Right ventricle myocardium superior (tissue), 1 donor: ENCODE measurements around the gene MRPL40. TPM values are rescaled to one million over a fixed set of nuclear protein-coding genes. Genes with fewer than 3 reads are reported as not detected.

Experiments
- ATAC-seq: fragments of 200-7000 bp; cut with Tn5 transposase; one replicate; pipeline ENCODE4 v1.9.1; 2020; ENCODE audit warnings: mild to moderate bottlenecking; ENCODE audit not compliant: poor library complexity
- DNase-seq: peaks from one replicate; pipeline ENCODE4 v3.0.0-alpha.2; 2020
- intact Hi-C: fragments of 100-400 bp; cut with DNase I; formaldehyde crosslinking; loops from one replicate; pipeline ENCODE4 v1.11.2; 2022
- total RNA-seq: library from RNA; stranded (reverse); fragmentation: NEBNext Ultra II Directional; extraction: Animal tissue kit (Norgen Biotek cat#: 25700); gene quantifications from one replicate; pipeline ENCODE4 v1.2.1, GENCODE V29; 2021
- donor health status: DM: no; HTN: yes; CAD: no; lungs with severe emphysema.

MRPL40 gene
- total RNA-seq, 1 donor from 2014 or later: 56.1 TPM

DNA sequence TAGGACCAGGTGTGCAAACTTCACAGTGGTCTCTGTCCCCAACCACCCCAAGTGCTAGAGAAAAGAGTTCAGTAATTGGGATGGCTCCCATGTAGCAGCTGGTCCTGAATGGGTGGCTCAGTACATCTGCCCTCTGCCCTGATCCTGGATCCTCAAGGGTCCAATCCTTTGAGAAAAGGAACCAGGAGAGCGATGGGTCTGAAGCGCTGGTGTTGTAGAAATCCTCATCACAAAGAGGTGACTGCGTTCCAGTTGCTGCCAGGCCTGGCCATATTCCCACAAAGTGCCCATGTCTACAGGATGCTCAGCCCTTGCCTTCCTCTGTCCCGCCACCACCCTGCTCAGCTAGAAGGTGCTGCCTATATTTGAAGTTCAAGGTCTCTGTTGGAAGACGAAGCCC is 21.4 kb downstream of the MRPL40 start:
- no peak for DNase-seq
- ATAC-seq: no peak
- intact Hi-C loops: no loop called here

DNA sequence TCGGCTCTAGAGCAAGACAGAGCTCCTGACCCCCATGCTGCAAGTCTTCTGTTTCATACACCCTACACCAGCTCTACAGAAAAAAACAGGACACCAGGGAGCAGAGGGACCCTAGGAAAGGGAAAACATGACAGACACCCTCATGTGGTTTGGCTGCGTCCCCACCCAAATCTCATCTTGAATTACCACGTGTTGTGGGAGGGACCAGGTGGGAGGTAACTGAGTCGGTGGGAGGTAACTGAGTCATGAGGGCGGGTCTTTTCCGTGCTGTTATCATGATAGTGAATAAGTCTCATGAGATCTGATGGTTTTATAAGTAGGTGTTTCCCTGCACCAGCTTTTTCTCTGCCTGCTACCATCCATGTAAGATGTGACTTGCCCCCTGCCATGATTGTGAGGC is 21.8 kb downstream of the MRPL40 start:
- DNase-seq (no peak), ATAC-seq (no peak)
- intact Hi-C loops: no loop called here

DNA sequence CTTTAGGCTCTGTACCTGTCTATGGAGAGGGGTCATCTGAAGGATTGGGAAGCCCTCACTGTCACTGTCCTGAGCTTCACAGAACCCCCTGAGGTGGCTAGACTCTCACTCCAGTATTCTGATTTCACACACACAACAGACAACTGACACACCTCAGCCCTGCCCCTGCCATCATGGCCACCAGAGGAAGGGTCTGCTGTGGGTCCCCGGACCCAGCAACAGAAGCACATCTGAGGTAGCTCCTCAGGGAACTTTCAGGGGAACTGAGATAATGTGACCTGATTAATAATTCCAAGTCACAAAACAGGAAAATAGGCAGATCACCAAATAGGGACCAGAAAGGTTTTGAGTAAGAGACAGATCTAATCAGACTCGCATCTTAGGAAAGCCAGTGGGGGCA is 22.7 kb downstream of the MRPL40 start:
- no peak for ATAC-seq
- no peak for DNase-seq
- intact Hi-C loops: no loop called here

DNA sequence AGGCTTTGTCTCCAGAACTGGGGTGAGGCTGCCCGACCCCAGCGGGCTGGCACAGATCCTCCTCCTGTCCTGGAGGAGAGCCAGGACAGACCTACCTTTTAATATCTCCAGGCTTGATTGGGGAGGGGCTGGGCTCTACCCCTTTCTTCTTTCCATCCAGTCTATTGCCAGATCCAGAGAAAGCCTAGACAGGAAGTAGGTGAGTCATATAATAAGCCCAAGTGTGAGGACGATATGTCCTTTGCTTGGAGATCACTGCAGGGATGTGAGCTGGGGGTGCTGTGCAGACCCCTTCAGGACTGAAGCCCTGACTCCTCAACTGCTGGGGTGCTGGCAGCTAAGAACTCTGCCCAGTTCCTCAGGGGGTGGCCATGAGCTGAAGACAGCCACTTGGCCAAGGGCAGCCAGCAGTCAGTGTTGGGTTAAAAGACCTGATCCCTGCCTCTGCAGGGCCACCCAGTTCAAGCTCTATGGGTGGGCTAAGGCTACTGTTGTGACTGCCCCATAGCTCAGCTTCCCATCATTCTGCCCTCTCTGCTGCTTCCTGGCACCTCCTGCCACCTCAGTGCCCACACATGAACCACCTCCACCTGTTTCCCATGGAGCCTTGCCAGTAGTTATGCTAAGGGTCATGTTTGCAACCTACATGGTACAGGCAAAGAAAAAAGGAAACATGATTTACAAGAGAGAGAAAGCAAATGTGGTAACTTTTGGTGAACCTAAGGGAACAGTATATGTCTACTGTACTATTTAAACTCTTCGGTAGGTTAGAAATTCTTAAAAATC is 23.4 kb downstream of the MRPL40 start:
- intact Hi-C loops: no loop called here
- ATAC-seq (no peak), DNase-seq (no peak)

DNA sequence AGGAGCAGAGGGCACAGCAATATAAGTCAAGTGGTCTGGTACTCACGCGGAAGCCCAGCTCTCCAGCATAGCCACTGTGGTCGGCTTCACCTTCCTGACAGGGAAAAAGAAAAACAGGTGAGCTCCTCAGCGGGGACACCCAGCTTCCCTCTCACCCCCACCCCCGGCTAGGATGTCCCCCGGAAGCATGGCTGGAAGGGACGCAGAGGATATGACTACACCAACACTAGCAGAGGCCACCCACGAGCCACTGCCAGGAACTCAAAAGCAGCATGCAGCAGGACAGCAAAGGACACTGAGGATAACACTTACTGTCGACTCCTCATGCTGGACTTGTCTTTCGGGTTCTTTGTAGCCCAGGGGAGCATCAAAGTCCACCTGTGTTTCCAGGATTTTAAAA is 24.2 kb downstream of the MRPL40 start:
- DNase-seq (no peak), ATAC-seq (no peak)
- intact Hi-C loops: no loop called here

DNA sequence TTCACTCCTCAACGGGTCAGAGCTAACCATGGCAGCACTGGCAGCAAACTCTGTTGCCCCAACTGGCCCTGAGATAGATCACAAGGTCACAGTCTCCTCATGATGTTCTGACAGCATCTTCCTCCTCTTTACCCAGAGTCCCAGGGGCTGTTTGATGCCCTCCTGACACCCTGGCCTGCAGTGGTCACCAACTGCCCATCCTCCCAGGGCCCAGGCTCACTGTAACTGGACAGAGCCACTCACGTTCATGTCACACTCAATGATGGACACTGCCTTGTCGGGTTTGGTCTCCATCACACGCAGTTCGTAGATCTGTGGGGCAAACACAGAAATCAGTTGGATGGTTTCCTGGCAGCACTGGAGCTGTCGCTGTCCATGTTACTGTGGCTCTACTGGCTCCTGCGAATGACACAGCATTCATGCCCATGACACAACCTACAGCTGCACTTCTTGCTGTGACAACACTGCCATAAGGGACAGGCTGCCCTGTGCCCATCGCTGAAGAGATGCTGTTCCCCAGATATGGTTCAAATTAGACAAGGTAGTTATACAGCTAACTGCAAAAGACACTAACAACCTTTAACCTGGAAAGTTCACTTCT is 25.6 kb downstream of the MRPL40 start:
- intact Hi-C loops: no loop called here
- no peak for ATAC-seq
- no peak for DNase-seq

DNA sequence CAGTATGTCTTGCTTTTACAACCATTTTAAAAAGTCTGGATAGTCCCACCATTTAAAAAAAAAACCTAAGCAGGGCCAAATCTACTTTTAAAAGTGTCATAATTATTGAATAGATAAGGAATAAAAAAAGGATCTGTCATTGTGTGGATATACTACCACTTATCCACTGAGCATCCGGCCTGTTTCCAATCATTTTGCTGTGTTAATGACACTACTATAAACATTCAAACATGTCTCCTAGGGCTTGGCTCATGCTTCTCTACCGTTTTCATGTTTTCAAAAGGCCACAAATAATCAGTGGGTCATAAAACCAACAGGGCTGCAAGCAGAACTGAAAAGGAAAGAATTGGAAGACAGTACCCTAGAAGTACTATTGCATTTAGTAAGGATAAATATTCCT is 27.7 kb downstream of the MRPL40 start:
- DNase-seq (no peak), ATAC-seq (no peak)
- intact Hi-C loops: no loop called here

DNA sequence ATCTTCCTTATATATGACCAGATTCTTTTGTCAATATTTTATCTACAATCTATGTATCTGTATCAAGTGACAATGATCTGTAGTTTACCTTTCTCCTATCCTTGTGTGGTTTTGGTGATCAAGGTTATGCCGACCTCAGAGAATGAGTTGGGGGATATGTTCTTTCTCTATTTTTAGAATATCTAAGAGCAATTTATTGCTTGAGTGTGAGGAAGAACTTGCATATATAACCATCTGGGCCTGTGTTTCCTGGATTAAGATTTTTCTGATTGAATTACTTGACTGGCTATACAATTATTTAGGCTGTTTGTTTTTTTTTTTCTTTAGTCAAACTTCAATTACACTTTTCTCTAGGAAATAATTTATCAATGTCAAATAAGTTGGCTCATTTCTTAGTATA is 29.2 kb downstream of the MRPL40 start:
- intact Hi-C loops: no loop called here
- DNase-seq (no peak), ATAC-seq (no peak)

DNA sequence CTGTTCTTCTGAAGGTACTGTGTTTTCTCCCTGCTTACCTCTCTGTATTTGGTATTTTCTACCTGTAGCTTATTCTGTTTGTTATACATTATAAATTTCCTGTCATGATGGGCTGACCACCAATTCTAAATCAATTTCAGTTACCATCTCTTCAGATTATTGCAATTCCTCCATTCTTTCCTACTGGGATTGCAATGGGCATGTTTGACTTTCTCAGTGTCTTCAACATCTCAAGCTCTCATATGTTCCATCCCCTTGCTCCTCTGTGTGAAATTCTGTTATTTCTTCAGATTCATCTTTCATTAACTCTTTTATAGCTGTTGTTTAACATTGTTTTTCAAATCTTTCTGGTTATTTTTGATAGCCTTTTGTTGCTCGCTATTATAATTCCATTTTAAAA is 30.7 kb downstream of the MRPL40 start:
- ATAC-seq (no peak), DNase-seq (no peak)
- intact Hi-C loops: no loop called here

DNA sequence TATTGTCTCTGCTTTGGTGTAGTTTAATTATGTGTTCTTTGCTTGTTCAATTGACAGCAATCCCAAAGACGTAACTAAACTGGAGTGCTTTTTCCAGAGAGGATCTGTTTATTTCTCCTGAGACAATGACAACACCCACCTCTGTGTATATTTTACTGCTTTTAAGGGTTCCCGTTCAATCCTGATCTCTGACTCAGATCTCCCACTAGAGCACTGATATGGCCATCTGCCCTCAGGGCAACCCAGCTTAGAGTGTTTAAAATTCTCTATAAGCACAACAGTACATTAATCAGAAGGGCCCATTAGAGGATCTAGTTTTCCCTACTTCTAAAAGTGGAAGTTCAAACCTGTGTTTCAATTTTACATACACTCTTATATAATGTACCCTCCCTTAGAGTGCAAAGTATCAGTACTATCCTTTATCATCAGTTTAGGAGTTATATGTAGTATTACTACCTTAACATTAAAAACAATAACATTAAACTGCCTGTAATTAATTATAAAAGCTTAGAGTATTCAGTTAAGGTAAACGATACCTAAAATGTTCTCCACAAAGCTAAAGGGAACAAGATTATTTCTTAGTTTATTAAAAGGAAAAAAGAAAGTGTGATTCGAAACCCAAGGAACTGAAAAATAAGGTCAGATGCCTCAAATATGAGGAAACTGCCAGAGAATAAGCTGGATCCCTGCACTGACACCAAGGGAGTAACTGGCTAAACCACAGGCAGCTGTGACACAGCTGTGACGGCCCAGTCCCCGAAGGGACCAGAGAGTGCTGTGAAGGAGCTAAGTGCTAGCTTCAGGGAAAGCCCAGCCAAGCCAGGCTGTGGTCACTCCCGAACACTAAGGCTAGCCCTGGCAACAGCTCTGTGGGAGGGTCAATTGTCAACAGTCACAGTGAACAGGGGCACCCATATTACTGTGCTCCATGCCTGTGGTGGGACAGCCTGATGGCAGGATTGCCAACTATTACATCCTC is 31.4 kb downstream of the MRPL40 start:
- ATAC-seq (peak; percentile 81), DNase-seq (peak; percentile 74)
- intact Hi-C loops: no loop called here

DNA sequence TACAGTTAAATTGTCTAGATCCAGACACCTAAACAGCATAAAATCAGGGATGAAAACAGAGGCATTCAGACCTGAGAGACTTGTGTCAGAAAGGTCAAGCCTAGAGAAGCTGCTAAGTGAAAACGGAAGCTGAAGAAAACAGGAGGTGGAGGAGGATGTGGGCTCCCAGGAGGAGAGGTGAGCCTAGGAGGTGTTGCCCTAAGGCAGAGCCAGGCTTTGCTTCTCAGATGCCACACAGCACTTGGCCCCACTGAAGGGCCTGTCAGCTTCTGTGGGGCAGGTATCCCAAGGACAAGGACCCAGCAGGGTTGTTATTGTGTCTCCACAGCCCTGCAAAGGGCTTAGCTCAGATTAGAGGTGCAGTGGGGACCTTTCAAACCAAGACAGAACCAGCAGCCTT is 32.2 kb downstream of the MRPL40 start:
- ATAC-seq: no peak
- intact Hi-C loops: no loop called here

DNA sequence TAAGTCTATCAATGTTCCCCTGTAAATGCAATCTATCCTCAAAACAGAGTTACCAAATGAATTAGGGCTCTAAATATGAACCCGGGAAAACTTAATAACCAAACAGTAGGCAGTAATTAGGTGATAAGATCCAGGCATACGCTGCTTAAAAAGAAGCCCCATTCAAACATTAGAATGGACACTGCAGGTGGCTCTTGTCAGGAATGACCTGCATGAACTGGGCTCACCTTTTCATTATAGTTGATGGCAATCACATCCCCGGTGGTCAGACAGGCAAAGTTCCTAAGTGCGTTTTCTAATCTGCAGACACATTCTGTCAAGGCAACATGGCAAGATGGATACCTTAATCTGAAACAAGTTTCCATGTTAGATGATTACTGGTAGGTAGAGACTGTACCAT is 32.6 kb downstream of the MRPL40 start:
- DNase-seq: no peak
- intact Hi-C loops: no loop called here
- ATAC-seq: no peak

More for the DNA sequence above, 32.2 kb downstream of the MRPL40 start:
- no peak for DNase-seq

DNA sequence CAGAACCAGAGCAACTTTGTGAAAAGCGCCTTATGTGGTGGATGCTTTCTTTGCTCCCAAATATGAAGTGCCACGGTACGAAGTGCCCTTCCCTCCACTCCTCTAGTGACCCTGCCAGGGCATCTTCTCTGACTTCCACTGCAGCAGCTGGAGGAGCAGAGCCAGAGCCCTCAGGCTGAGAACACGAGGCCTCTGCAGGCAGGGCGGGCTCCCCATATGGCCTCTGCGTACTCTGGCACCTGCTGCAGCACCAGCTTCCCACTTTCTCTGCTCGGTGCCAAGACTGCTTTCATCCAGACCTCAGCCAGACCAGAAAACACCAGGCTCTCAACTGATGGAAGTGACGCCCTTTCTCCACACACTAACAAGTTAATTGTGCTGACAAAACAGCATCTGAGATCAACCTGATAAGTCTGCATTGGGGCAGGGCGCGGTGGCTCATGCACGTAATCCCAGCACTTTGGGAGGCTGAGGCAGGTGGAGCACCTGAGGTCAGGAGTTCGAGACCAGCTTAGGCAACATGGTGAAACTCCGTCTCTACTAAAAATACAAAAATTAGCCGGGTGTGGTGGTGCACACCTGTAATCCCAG is 33.9 kb downstream of the MRPL40 start:
- no peak for DNase-seq
- intact Hi-C loops: no loop called here
- no peak for ATAC-seq

DNA sequence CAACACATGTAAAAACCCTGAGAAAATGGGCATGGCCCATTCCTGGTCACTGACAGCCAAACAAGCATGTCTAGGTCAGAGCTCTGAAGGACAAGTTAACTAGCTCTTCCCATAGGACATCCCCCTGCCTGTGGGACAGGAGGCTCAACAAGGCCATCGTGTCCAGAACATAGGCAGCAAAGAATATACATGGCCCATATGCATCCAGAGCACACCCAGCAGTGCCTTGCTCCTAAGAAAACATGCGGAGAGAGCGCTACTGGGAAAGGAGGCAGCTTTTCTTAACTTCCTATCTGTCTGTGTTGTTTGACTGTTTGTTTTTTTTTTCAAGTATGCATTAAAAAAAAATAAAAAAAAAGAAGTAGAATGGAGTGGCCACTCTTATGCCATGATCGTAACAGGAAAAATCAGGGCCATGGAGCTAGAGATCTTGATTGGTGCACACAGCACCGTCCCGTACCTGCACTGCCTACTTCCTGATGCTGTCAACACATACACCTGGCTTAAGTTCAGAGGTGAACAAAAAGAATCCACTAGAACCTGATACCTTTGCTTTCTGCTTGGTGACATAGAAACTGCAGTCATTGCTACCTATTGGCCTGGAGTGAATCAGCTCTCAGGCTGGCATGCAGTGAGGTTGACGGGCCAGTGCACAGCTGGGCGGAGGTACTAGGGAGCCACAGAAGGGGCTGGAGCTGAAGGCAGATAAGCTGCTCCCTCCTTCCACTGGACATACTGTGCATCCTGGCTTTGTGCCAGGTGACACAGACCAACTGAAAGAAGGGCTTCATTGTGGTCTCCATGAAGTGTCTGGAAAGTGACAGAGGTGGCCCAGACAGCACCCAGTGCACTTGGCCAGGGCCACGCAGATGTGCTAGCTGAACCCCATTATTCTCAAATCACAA is 34.8 kb downstream of the MRPL40 start:
- no peak for DNase-seq
- ATAC-seq: no peak
- intact Hi-C loops: no loop called here

DNA sequence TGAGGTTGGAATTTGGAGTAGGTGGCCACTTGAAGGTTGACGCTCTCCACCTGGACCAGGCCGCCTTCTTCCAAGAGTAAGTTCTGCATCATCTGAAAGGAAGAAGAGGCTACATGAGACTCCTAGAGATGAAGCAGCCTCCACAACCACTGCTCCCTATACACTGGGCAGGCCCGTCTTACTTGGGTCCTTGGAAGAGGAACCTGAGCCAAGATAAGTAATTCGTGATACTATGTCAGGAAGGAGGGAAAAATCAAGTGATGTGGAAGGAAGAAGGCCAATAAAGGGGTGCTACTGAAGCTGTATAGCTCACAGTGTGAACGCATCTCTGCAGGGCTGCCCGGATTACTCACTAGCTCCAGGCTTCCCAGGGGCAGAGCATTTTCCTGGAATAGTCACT is 35.6 kb downstream of the MRPL40 start:
- ATAC-seq: no peak

DNA sequence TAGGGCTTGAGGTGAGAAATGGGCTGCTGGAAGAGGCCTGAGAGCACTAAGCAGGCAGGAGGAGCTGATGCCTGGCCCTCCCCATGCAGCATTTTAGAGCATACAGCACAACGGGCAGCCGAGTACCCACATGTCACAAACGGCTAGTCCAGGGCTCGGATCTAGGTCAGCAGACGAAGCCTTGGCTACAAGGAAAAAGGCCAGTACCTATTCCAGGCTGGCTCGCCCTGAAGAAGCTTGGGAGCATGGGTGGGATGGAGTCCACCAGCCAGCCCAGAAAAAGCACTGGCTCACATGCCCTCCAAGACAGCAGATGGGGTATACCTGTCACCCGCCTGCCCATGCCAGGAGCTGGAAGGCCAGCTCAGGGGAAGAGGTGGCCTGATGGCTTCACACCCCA is 37.1 kb downstream of the MRPL40 start:
- no peak for ATAC-seq
- intact Hi-C loops: no loop called here
- no peak for DNase-seq

More for the DNA sequence above, 35.6 kb downstream of the MRPL40 start:
- DNase-seq: no peak
- intact Hi-C loops: no loop called here

DNA sequence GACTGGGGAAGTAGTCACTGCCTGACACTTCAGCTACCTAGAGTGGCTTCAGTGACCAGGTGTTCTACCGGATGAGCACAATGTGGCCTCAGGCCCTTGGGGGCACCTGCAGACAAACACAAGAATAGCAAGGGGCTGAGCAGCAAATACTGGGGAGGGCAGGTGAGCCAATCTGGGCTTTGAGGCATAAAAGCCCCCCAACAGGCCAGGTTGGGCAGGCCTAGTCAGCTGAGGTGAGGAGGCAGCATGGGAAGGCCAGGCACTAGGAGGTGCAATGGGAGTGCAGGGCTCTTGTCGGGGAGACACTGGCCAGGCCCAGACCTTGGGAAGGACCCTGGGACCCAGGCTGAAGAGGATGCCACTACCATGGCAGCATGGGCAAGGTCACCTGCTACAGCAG is 37.7 kb downstream of the MRPL40 start:
- DNase-seq: no peak
- intact Hi-C loops: loop anchor here (10.0 kb wide), 1 partner anchor 85 kb away; no protein-coding TSS in a partner anchor
- ATAC-seq: no peak

DNA sequence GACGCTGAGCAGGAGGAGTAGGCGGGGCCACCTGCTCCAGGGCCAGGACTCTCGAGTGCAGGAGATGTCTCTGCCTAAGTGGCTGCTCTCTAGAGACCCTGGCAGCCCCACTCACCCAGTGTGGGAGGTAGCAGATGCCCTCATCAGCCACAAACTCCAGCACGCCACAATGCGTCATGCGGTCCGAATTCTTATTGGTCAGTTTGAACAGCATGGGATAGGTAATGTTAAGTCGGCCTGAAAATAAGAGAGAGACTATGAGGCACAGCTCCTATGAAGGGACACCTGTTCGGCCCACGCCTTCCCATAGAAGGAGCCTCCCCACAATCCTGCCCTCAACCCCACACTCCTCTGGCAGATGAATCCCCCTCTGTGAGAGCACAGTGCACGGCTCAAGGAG is 39.2 kb downstream of the MRPL40 start:
- intact Hi-C loops: loop anchor here (10.0 kb wide), 1 partner anchor 87 kb away; no protein-coding TSS in a partner anchor
- DNase-seq: no peak
- ATAC-seq: no peak
